HEK293 (cell line): ENCODE measurements around the gene SHC4.

Experiments
- CTCF ChIA-PET: fragments of 350-600 bp; formaldehyde crosslinking; extraction: SDS; loops from one replicate; lab custom pipeline; 2021; ENCODE audit warnings: antibody characterized with exemption; lab: Yijun Ruan, JAX
- POLR2A ChIA-PET: fragments of 300-600 bp; formaldehyde crosslinking; extraction: SDS; loops from one replicate; lab custom pipeline; 2020; ENCODE audit warnings: antibody characterized with exemption, inconsistent platforms; lab: Yijun Ruan, JAX
- H3K27ac ChIP-seq: fragments of 200-500 bp; sonication (Bioruptor generic); 2 replicates; pipeline ENCODE4 v1.5.1; 2014; ENCODE audit warnings: low read depth, low read length, control low read depth, inconsistent platforms; ENCODE audit errors: extremely low read depth
- H3K36me3 ChIP-seq, 2 experiments: fragments of 200-500 bp in 1 of 2; sonication (Bioruptor generic) in 1 of 2; 1 replicate in 1 of 2; 2 replicates in 1 of 2; pipeline ENCODE4 v1.5.1; 2014 to 2017; ENCODE audit warnings: inconsistent platforms in 2 of 2, low read length in 2 of 2; ENCODE audit not compliant: control insufficient read depth in 2 of 2, insufficient read depth in 1 of 2
- H3K4me1 ChIP-seq: fragments of 200-500 bp; sonication (Bioruptor generic); 2 replicates; pipeline ENCODE4 v1.5.1; 2014; ENCODE audit warnings: mild to moderate bottlenecking, low read length, inconsistent platforms; ENCODE audit not compliant: control insufficient read depth, insufficient read depth
- H3K4me3 ChIP-seq: 2 replicates; pipeline ENCODE4 v1.5.1; 2011; ENCODE audit warnings: low read depth, mild to moderate bottlenecking, control low read depth, low read length, moderate library complexity
- H3K9me3 ChIP-seq: fragments of 200-500 bp; sonication (Bioruptor generic); 2 replicates; pipeline ENCODE4 v1.5.1; 2014; ENCODE audit warnings: low read depth, low read length, inconsistent platforms; ENCODE audit not compliant: control insufficient read depth, insufficient read depth
- ELK4 ChIP-seq: IDR thresholded peaks from 2 replicates; pipeline ENCODE4 v1.6.1; 2011; ENCODE audit warnings: mild to moderate bottlenecking, low read depth, low read length, borderline replicate concordance
- GLIS2 ChIP-seq: fragments of 450-650 bp; formaldehyde crosslinking; IDR thresholded peaks from 2 replicates; pipeline ENCODE4 v1.5.1; 2016; ENCODE audit warnings: missing biosample characterization, missing genetic modification characterization
- KLF10 ChIP-seq: fragments of 450-650 bp; IDR thresholded peaks from 2 replicates; pipeline ENCODE4 v1.5.1; 2018; ENCODE audit warnings: missing biosample characterization, mild to moderate bottlenecking, missing genetic modification characterization
- KLF17 ChIP-seq: fragments of 450-650 bp; formaldehyde crosslinking; IDR thresholded peaks from 2 replicates; pipeline ENCODE4 v1.5.1; 2016; ENCODE audit warnings: missing biosample characterization, missing genetic modification characterization
- PRDM10 ChIP-seq: fragments of 450-650 bp; formaldehyde crosslinking; IDR thresholded peaks from 2 replicates; pipeline ENCODE4 v1.5.1; 2016; ENCODE audit warnings: missing biosample characterization, missing genetic modification characterization
- REST ChIP-seq: fragments of 450-650 bp; formaldehyde crosslinking; IDR thresholded peaks from 2 replicates; pipeline ENCODE4 v1.5.1; 2016; ENCODE audit warnings: missing biosample characterization, missing genetic modification characterization
- SP2 ChIP-seq: fragments of 450-650 bp; formaldehyde crosslinking; IDR thresholded peaks from 2 replicates; pipeline ENCODE4 v1.5.1; 2016; ENCODE audit warnings: missing biosample characterization, missing genetic modification characterization
- ZEB2 ChIP-seq: fragments of 450-650 bp; formaldehyde crosslinking; IDR thresholded peaks from 2 replicates; pipeline ENCODE4 v1.5.1; 2016; ENCODE audit warnings: missing biosample characterization, missing genetic modification characterization
- ZFP37 ChIP-seq: fragments of 450-650 bp; formaldehyde crosslinking; IDR thresholded peaks from 2 replicates; pipeline ENCODE4 v1.5.1; 2016; ENCODE audit warnings: missing biosample characterization, missing genetic modification characterization
- ZNF112 ChIP-seq: fragments of 450-650 bp; formaldehyde crosslinking; IDR thresholded peaks from 2 replicates; pipeline ENCODE4 v1.5.0; 2017; ENCODE audit warnings: missing biosample characterization, missing genetic modification characterization
- ZNF148 ChIP-seq: fragments of 450-650 bp; formaldehyde crosslinking; IDR thresholded peaks from 2 replicates; pipeline ENCODE4 v1.5.0; 2017; ENCODE audit warnings: missing biosample characterization, missing genetic modification characterization, borderline replicate concordance
- ZNF223 ChIP-seq: fragments of 450-650 bp; formaldehyde crosslinking; IDR thresholded peaks from 2 replicates; pipeline ENCODE4 v1.5.1; 2016; ENCODE audit warnings: missing biosample characterization, missing genetic modification characterization
- ZNF280D ChIP-seq: fragments of 450-650 bp; formaldehyde crosslinking; IDR thresholded peaks from 2 replicates; pipeline ENCODE4 v1.5.1; 2016; ENCODE audit warnings: missing biosample characterization, missing genetic modification characterization
- ZNF544 ChIP-seq: fragments of 450-650 bp; formaldehyde crosslinking; IDR thresholded peaks from 2 replicates; pipeline ENCODE4 v1.5.0; 2017; ENCODE audit warnings: missing biosample characterization, missing genetic modification characterization
- ZNF658 ChIP-seq: fragments of 450-650 bp; formaldehyde crosslinking; IDR thresholded peaks from 2 replicates; pipeline ENCODE4; 2016; ENCODE audit warnings: missing biosample characterization, missing genetic modification characterization
- ZNF837 ChIP-seq: fragments of 450-650 bp; formaldehyde crosslinking; IDR thresholded peaks from 2 replicates; pipeline ENCODE4 v1.5.1; 2016; ENCODE audit warnings: missing biosample characterization, missing genetic modification characterization
- ZSCAN23 ChIP-seq: fragments of 450-650 bp; formaldehyde crosslinking; IDR thresholded peaks from 2 replicates; pipeline ENCODE4 v1.5.1; 2016; ENCODE audit warnings: missing biosample characterization, missing genetic modification characterization
- ZSCAN4 ChIP-seq: fragments of 450-650 bp; formaldehyde crosslinking; IDR thresholded peaks from 2 replicates; pipeline ENCODE4 v1.5.1; 2017; ENCODE audit warnings: missing biosample characterization, missing genetic modification characterization
- ZSCAN5A ChIP-seq: fragments of 450-650 bp; formaldehyde crosslinking; IDR thresholded peaks from 2 replicates; pipeline ENCODE4 v1.5.1; 2016; ENCODE audit warnings: missing biosample characterization, missing genetic modification characterization

SHC4 gene

GRCh38 chr15:48905847-48906246, 57.9 kb downstream of the SHC4 start (continued):
- TF ChIP-seq REST: no peak
- TF ChIP-seq KLF10 (tag by site-specific recombination): no peak
- TF ChIP-seq ZNF658 (tag by site-specific recombination): no peak
- TF ChIP-seq ZNF223 (tag by site-specific recombination): no peak
- TF ChIP-seq ZSCAN5A (tag by site-specific recombination): no peak
- no peak for TF ChIP-seq ZSCAN4 (tag by site-specific recombination)
- TF ChIP-seq ZNF837 (tag by site-specific recombination): no peak
- TF ChIP-seq ZNF280D (tag by site-specific recombination): no peak
- TF ChIP-seq, all 188 proteins: peak for 0

- H3K4me1 ChIP-seq: no peaks in the 10 kb centered on the region
- no peaks in the 10 kb centered on the region for H3K9me3 ChIP-seq
- H3K36me3 ChIP-seq: no peaks in the 10 kb centered on the region
- POLR2A ChIA-PET: no interaction called here
- no peak overlapping the region for H3K27ac ChIP-seq
- H3K4me3 ChIP-seq: no peak overlapping the region
- CTCF ChIA-PET: no interaction called here
- TF ChIP-seq ZNF148 (tag by site-specific recombination): no peak
- TF ChIP-seq ELK4: no peak
- no peak for TF ChIP-seq ZNF544 (tag by site-specific recombination)
- TF ChIP-seq ZFP37: no peak
- no peak for TF ChIP-seq ZEB2 (tag by site-specific recombination)
- TF ChIP-seq SP2 (tag by site-specific recombination): no peak
- TF ChIP-seq ZSCAN23 (tag by site-specific recombination): no peak
- TF ChIP-seq KLF17 (tag by site-specific recombination): no peak
- no peak for TF ChIP-seq ZNF112 (tag by site-specific recombination)
- no peak for TF ChIP-seq PRDM10 (tag by site-specific recombination)
- TF ChIP-seq GLIS2 (tag by site-specific recombination): no peak
Measured at GRCh38 chr15:48905216-48905615, 58.5 kb downstream of the SHC4 start.
